ENCODE data around the gene DAAM1.

The DAAM1 gene

DNA sequence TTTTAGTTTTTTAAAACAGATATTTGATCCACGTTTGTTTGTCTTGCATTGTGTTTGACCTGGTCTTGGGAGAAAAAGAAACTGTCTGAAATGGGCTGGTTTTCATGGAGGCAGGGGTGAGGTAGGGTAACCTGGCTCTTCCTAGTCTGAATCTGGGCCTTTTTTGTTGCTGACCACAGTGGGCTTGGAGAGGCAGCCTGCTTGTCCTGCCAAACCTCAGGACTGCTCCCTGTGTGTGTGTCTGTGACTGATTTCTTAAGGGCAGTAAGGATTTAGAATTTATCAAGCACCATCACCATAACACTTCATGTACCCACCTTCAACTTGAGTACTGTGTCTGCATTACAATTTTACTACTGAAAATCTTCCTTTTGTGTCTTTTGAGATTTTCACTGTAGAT is 28.5 kb downstream of the DAAM1 start:
- Histone ChIP-seq H3K27me3 (no peaks in the 10 kb centered on the region), H3K9me3 (no peaks in the 10 kb centered on the region), H3K4me3 (ENCODE audit: low read depth in 1 of 2, low read length in 1 of 2) (no peak overlapping the region), H3K27ac (no peak overlapping the region), H3K36me3 (no peaks in the 10 kb centered on the region), H3K4me1 (ENCODE audit: control insufficient read depth in 1 of 2, insufficient read depth in 1 of 2, low read depth in 1 of 2, low read length in 1 of 2) (no peaks in the 10 kb centered on the region)
- no peak for TF ChIP-seq CTCF (IDR thresholded peaks at IDR 0.05)

DNA sequence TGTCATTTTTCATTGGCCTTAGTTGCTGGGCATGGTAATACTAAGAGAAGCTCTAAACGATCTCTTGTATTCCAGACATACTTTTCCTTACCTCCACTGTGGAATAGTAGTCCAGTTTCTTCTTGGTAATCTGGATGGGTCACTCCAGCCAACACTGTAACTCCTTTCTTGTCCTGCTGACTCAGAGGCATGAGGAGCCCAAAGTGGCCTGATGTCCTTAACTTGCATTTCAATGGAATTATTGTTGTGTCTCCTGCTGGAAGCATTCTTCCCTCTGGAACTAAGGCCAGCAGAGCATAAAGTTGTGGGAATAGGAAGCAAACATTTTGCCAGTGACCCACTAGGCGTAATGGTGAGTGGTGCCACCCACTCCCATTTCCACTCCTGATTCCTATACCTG is 33.1 kb downstream of the DAAM1 start:
- H3K4me3 ChIP-seq (ENCODE audit: low read depth in 1 of 2, low read length in 1 of 2): no peak overlapping the region
- no peak for TF ChIP-seq CTCF (IDR thresholded peaks at IDR 0.05)

GRCh38 chr14:59224341-59224740 is 35.9 kb downstream of the DAAM1 start:
- Histone ChIP-seq H3K9me3 (no peaks in the 10 kb centered on the region), H3K27me3 (no peaks in the 10 kb centered on the region), H3K36me3 (no peaks in the 10 kb centered on the region), H3K27ac (no peak overlapping the region), H3K4me1 (ENCODE audit: control insufficient read depth in 1 of 2, insufficient read depth in 1 of 2, low read depth in 1 of 2, low read length in 1 of 2) (no peaks in the 10 kb centered on the region), H3K4me3 (ENCODE audit: low read depth in 1 of 2, low read length in 1 of 2) (no peak overlapping the region)
- TF ChIP-seq CTCF (IDR thresholded peaks at IDR 0.05): no peak

More for the DNA sequence above, 33.1 kb downstream of the DAAM1 start:
- Histone ChIP-seq H3K27me3 (no peaks in the 10 kb centered on the region), H3K27ac (no peak overlapping the region), H3K9me3 (no peaks in the 10 kb centered on the region), H3K36me3 (no peaks in the 10 kb centered on the region), H3K4me1 (ENCODE audit: control insufficient read depth in 1 of 2, insufficient read depth in 1 of 2, low read depth in 1 of 2, low read length in 1 of 2) (no peaks in the 10 kb centered on the region)

DNA sequence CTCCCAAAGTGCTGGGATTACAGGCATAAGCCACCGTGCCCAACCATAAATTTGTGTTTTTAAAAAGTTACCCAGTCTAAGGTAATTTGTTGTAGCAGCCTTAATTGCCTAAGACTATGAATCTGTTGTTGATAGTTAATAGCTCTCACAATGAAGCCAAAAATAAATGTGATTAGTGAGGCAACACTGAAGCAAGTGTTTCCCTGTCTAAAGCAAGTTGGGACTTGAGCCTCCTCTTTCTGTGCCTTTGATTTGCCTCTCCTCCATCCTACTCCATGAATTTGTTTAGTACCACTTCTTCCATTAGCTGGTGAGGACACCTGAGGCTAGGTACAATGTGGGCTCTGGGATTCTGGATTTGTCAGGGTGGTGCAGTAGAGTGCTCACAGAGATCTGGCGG is 36.8 kb downstream of the DAAM1 start:
- no peak for TF ChIP-seq CTCF (IDR thresholded peaks at IDR 0.05)
- no peak overlapping the region for H3K4me3 ChIP-seq (ENCODE audit: low read depth in 1 of 2, low read length in 1 of 2)

DNA sequence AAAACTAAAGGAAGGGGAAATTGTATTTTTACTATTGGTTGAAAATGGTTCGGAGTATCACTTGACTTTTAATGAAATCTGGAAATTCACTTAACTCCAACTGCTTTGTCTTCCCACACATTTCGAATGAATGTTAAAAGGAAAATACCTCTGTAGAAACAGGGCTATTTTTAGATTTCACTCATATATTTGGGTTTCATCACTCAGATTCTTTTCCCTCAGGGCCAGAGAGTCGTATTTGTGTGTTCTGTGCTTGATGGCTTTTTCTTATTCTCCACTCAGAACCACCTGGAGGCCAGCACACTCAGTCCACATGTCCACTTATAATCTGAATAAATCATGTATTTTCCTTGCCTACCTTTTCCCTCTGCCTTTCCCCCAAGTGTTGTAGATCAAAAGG is 40.0 kb downstream of the DAAM1 start:
- TF ChIP-seq CTCF (IDR thresholded peaks at IDR 0.05): no peak

More for the DNA sequence above, 36.8 kb downstream of the DAAM1 start:
- Histone ChIP-seq H3K4me1 (ENCODE audit: control insufficient read depth in 1 of 2, insufficient read depth in 1 of 2, low read depth in 1 of 2, low read length in 1 of 2) (no peaks in the 10 kb centered on the region), H3K9me3 (no peaks in the 10 kb centered on the region), H3K27ac (no peak overlapping the region), H3K36me3 (no peaks in the 10 kb centered on the region), H3K27me3 (no peaks in the 10 kb centered on the region)

More for the DNA sequence above, 40.0 kb downstream of the DAAM1 start:
- no peaks in the 10 kb centered on the region for H3K9me3 ChIP-seq
- no peaks in the 10 kb centered on the region for H3K4me1 ChIP-seq (ENCODE audit: control insufficient read depth in 1 of 2, insufficient read depth in 1 of 2, low read depth in 1 of 2, low read length in 1 of 2)
- H3K36me3 ChIP-seq: no peaks in the 10 kb centered on the region
- no peak overlapping the region for H3K27ac ChIP-seq
- no peak overlapping the region for H3K4me3 ChIP-seq (ENCODE audit: low read depth in 1 of 2, low read length in 1 of 2)
- H3K27me3 ChIP-seq: no peaks in the 10 kb centered on the region

Measured in neutrophil (primary cell).